ENCODE measurements around the gene GORASP1.

DNA sequence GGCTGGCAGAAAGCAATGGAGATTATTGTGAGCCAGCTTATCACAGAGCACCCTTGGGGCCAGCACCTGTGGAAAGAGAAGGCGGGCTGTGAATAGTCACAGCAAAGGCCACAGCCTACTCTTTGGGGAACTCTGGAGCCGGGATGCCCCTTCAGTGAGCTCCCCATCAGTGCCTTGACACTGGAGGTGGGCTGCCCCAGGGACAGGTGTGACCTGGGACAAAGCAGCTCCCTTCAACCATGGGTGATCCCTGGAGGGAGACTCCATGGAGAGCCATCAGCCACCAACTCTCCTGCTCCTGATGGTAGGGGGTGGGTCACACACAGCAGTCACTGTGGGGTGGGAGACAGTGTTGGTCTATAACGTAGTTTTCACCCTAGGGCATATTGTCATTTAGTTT lies 5.9 kb upstream of the GORASP1 start:
- TF ChIP-seq CTCF (IDR thresholded peaks at IDR 0.05 in 4 of 5, conservative IDR thresholded peaks at IDR 0.05 in 1 of 5) (no peak), POLR2A (IDR thresholded peaks at IDR 0.05) (no peak)

Data from gastrocnemius medialis (tissue), 4 donors.